Neuronal stem cell (in vitro differentiated cells): Measurements from ENCODE around the gene TTLL10.
A peak's percentile ranks its signal among the peaks of the same experiment; 100 is the strongest.

Experiments used
- DNase-seq: peaks from one replicate; pipeline ENCODE4 v3.0.0-alpha.2; 2013; ENCODE audit warnings: low spot score
- H2AFZ ChIP-seq: one replicate; pipeline ENCODE4 v1.6.1; 2013; ENCODE audit warnings: mild to moderate bottlenecking, low read length, inconsistent platforms
- H2AK5ac ChIP-seq: 2 replicates; pipeline ENCODE4 v1.6.1; 2013; ENCODE audit warnings: low read depth, mild to moderate bottlenecking, inconsistent platforms, low read length, moderate library complexity, mixed read lengths
- H2BK120ac ChIP-seq: 2 replicates; pipeline ENCODE4 v1.6.1; 2013; ENCODE audit warnings: low read depth, mild to moderate bottlenecking, inconsistent platforms, low read length, moderate library complexity, mixed read lengths
- H2BK12ac ChIP-seq: one replicate; pipeline ENCODE4 v1.6.1; 2013; ENCODE audit warnings: low read length, inconsistent platforms
- H2BK15ac ChIP-seq: 2 replicates; pipeline ENCODE4 v1.6.1; 2013; ENCODE audit warnings: mild to moderate bottlenecking, low read length, inconsistent platforms, mixed read lengths
- H2BK5ac ChIP-seq: one replicate; pipeline ENCODE4 v1.6.1; 2013; ENCODE audit warnings: inconsistent platforms, mild to moderate bottlenecking, low read length, moderate library complexity
- H3K14ac ChIP-seq: one replicate; pipeline ENCODE4 v1.6.1; 2013; ENCODE audit warnings: low read length, inconsistent platforms
- H3K18ac ChIP-seq: 2 replicates; pipeline ENCODE4 v1.6.1; 2013; ENCODE audit warnings: low read length, inconsistent platforms
- H3K23ac ChIP-seq: 2 replicates; pipeline ENCODE4 v1.6.1; 2013; ENCODE audit warnings: low read depth, mild to moderate bottlenecking, mixed read lengths, low read length, inconsistent platforms; ENCODE audit not compliant: poor library complexity
- H3K27ac ChIP-seq: replicated peaks from 3 replicates; pipeline ENCODE4 v1.5.1; 2013; ENCODE audit warnings: low read length, inconsistent platforms
- H3K27me3 ChIP-seq, 3 experiments: 2 replicates each; pipeline ENCODE4 v1.6.1; 2013; ENCODE audit warnings: low read length in 3 of 3, mild to moderate bottlenecking in 2 of 3, inconsistent platforms in 1 of 3, low read depth in 1 of 3, mixed read lengths in 1 of 3, moderate library complexity in 1 of 3; ENCODE audit not compliant: control insufficient read depth in 3 of 3, insufficient read depth in 3 of 3
- H3K36me3 ChIP-seq, 2 donors: replicated peaks in 1 of 2; 2 replicates each; pipeline ENCODE4 v1.6.1; 2013; ENCODE audit warnings: low read length in 2 of 2; ENCODE audit not compliant: control insufficient read depth in 2 of 2, insufficient read depth in 2 of 2
- H3K4ac ChIP-seq: 2 replicates; pipeline ENCODE4 v1.6.1; 2013; ENCODE audit warnings: inconsistent platforms, mild to moderate bottlenecking, low read length, moderate library complexity
- H3K4me1 ChIP-seq, 2 donors: 1 replicate in 1 of 2; 2 replicates in 1 of 2; pipeline ENCODE4 v1.6.1; 2013; ENCODE audit warnings: low read length in 2 of 2, low read depth in 1 of 2; ENCODE audit not compliant: control insufficient read depth in 2 of 2, insufficient read depth in 1 of 2
- H3K4me2 ChIP-seq: one replicate; pipeline ENCODE4 v1.6.1; 2013; ENCODE audit warnings: mild to moderate bottlenecking, low read length, inconsistent platforms; ENCODE audit not compliant: insufficient read depth, poor library complexity, severe bottlenecking
- H3K4me3 ChIP-seq, 2 donors: 2 replicates each; pipeline ENCODE4 v1.5.1; 2013; ENCODE audit warnings: low read length in 2 of 2, mild to moderate bottlenecking in 2 of 2, inconsistent platforms in 1 of 2, moderate library complexity in 1 of 2
- H3K79me1 ChIP-seq: one replicate; pipeline ENCODE4 v1.6.1; 2013; ENCODE audit warnings: low read depth, mild to moderate bottlenecking, inconsistent platforms, low read length, moderate library complexity
- H3K9ac ChIP-seq: one replicate; pipeline ENCODE4 v1.6.1; 2013; ENCODE audit warnings: mild to moderate bottlenecking, low read depth, low read length, inconsistent platforms; ENCODE audit not compliant: poor library complexity
- H3K9me3 ChIP-seq, 2 donors: replicated peaks in 1 of 2; 2 replicates each; pipeline versions ENCODE3 to v1.6.1; 2013; ENCODE audit warnings: low read length in 2 of 2, mild to moderate bottlenecking in 2 of 2, inconsistent platforms in 1 of 2, low read depth in 1 of 2, mixed read lengths in 1 of 2, moderate library complexity in 1 of 2; ENCODE audit not compliant: control insufficient read depth in 2 of 2, insufficient read depth in 1 of 2
- H4K8ac ChIP-seq: one replicate; pipeline ENCODE4 v1.6.1; 2013; ENCODE audit warnings: low read depth, mild to moderate bottlenecking, inconsistent platforms, low read length, moderate library complexity
- H4K91ac ChIP-seq: one replicate; pipeline ENCODE4 v1.6.1; 2013; ENCODE audit warnings: low read length, low read depth, mild to moderate bottlenecking, inconsistent platforms; ENCODE audit not compliant: poor library complexity
- WGBS, 2 donors: extraction: QIAGEN DNeasy Blood & Tissue Kit; methylation state at CpG; one replicate each; pipeline ENCODE4 v1.1.7; 2013; ENCODE audit warnings: missing lambda C conversion rate in 2 of 2, mixed read lengths in 1 of 2; ENCODE audit not compliant: insufficient read length in 2 of 2, insufficient replicate concordance in 1 of 2; ENCODE audit errors: extremely low coverage in 2 of 2; 5-methylcytosine and 5-hydroxymethylcytosine counted together

The TTLL10 gene

DNA sequence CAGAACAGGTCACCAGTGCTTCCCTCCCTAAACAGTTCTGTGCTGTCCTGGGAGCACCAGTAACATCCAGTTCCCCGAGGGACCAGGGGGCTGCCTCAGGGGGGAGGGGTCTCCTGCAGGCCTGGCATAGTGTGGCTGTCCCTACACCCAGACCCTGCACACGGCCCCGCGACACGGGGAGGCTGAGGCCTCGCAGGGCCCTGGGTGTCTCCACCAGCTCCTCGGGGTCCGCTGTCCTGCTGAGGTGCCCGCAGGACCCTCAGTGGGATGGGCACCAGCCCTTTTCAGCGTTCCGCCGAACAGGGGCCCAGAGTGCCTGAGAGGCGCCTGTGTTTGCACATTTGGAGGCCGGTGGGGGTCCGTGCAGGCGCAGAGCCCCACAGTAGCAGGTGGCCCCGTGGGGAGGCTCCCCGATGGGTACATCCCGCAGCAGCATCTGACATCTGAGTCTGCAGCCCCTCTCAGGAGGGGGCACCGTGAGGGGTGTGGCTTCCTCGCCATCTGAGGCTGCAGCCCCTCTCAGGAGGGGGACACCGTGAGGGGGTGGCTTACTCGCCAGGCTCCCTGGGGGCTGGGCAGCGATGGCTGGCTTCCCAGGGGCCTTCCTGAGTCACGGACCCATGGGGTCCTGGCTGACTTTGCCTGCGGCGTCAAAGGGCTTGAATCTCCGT is 39.2 kb upstream of the TTLL10 start:
- peaks cover 2% of the 10 kb centered on the region for H3K79me1 ChIP-seq
- peaks cover 0 to 24% (median 20%) of the 10 kb centered on the region in 3 experiments for H3K27me3 ChIP-seq
- H3K18ac ChIP-seq: peak overlapping the region; percentile 48
- H3K23ac ChIP-seq: peak overlapping the region; percentile 55
- no peak overlapping the region for H3K4me3 ChIP-seq
- no peak overlapping the region for H3K27ac ChIP-seq
- DNase-seq: no peak
- H3K14ac ChIP-seq: no peak overlapping the region
- no peaks in the 10 kb centered on the region for H3K4me1 ChIP-seq
- no peaks in the 10 kb centered on the region for H3K36me3 ChIP-seq
- H3K9me3 ChIP-seq: no peaks in the 10 kb centered on the region
- no CpG with 5 or more reads among the region's 28 CpGs for WGBS, 2 donors
- H3K4ac ChIP-seq: no peak overlapping the region
- no peak overlapping the region for H2AFZ ChIP-seq
- H2BK15ac ChIP-seq: peak overlapping the region; percentile 89
- no peak overlapping the region for H4K91ac ChIP-seq
- H3K9ac ChIP-seq: no peak overlapping the region
- no peak overlapping the region for H3K4me2 ChIP-seq
- H2AK5ac ChIP-seq: peak overlapping the region; percentile 83
- H2BK12ac ChIP-seq: no peak overlapping the region
- no peak overlapping the region for H2BK5ac ChIP-seq
- no peak overlapping the region for H2BK120ac ChIP-seq
- H4K8ac ChIP-seq: no peak overlapping the region

DNA sequence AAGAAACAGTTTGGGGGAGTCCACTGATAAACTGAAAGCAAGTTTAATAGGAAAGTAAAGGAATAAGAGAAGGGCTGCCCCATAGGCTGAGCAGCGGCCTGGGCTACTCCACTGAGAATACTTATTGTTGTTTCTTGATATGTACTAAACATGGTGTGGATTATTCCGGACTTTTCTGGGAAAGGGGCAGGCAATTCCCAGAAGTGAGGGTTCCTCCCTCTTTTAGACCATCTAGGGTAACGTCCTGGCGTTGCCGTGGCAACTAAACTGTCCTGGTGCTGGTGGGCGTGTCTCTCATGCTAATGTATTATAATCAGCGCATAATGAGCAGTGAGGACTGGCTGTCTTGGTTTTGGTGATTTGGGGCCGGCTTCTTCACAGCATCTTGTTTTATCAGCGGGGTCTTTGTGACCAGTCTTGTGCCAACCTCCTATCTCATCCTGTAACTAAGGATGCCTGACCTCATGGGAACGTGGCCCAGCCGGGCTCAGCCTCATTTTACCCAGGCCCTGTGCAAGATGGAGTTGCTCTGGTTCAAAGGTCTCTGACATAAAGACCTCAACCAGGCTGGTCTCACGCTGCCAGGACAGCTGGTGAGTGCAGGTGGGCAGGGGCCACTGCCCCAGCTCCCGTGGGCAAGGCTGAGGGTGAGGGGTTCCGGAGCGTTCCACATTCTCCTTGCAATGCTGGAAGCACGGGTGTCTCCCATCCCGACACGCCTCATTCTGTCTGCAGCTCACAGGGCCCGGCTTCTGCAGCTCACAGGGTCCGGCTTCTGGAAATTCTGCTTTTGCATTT is 38.1 kb upstream of the TTLL10 start:
- Histone ChIP-seq H3K4me1 (no peaks in the 10 kb centered on the region), H2AFZ (no peak overlapping the region), H3K18ac (peak overlapping the region; percentile 42), H2BK15ac (peak overlapping the region; percentile 100), H3K79me1 (peaks cover 2% of the 10 kb centered on the region), H3K9me3 (no peaks in the 10 kb centered on the region), H3K27me3 (peaks cover 0 to 22% (median 20%) of the 10 kb centered on the region in 3 experiments), H2BK5ac (peak overlapping the region; percentile 9), H2AK5ac (peak overlapping the region; percentile 98), H3K14ac (peak overlapping the region; percentile 14), H3K36me3 (no peaks in the 10 kb centered on the region), H4K91ac (peak overlapping the region; percentile 58), H3K27ac (no peak overlapping the region), H2BK120ac (no peak overlapping the region), H3K4ac (no peak overlapping the region), H3K23ac (no peak overlapping the region), H3K4me2 (no peak overlapping the region), H3K9ac (no peak overlapping the region), H3K4me3 (no peak overlapping the region), H4K8ac (no peak overlapping the region), H2BK12ac (no peak overlapping the region)
- no peak for DNase-seq
- no CpG with 5 or more reads among the region's 20 CpGs for WGBS, 2 donors

GRCh38 chr1:1136547-1137230 is 37.0 kb upstream of the TTLL10 start:
- WGBS, 2 donors: no CpG with 5 or more reads among the region's 48 CpGs

More at GRCh38 chr1:1136547-1137230, 37.0 kb upstream of the TTLL10 start:
- H3K79me1 ChIP-seq: peaks cover 2% of the 10 kb centered on the region
- no peak overlapping the region for H4K8ac ChIP-seq
- H3K27me3 ChIP-seq: peaks cover 0 to 25% (median 20%) of the 10 kb centered on the region in 3 experiments
- peak overlapping the region; percentile 87 for H2BK120ac ChIP-seq
- peak overlapping the region; percentile 98 for H2AK5ac ChIP-seq
- peak overlapping the region; percentile 9 for H2BK5ac ChIP-seq
- H3K4me1 ChIP-seq: peaks cover 2% of the 10 kb centered on the region in 2 donors
- no peak overlapping the region for H3K9ac ChIP-seq
- no peak overlapping the region for H3K4me3 ChIP-seq
- H2BK12ac ChIP-seq: peak overlapping the region; percentile 84
- peak overlapping the region; percentile 89 for H3K4ac ChIP-seq
- H2AFZ ChIP-seq: no peak overlapping the region
- H3K4me2 ChIP-seq: no peak overlapping the region
- H3K18ac ChIP-seq: peak overlapping the region; percentile 98
- H3K14ac ChIP-seq: peak overlapping the region; percentile 82
- H3K36me3 ChIP-seq: no peaks in the 10 kb centered on the region
- DNase-seq: no peak
- no peak overlapping the region for H4K91ac ChIP-seq
- peak overlapping the region; percentile 85 for H3K23ac ChIP-seq
- H3K27ac ChIP-seq: no peak overlapping the region
- H2BK15ac ChIP-seq: peak overlapping the region; percentile 100
- H3K9me3 ChIP-seq: no peaks in the 10 kb centered on the region
